Endothelial cell of umbilical vein (primary cell): Measurements from ENCODE around the gene THSD4. TPM values are rescaled to one million over a fixed set of nuclear protein-coding genes. Genes with fewer than 3 reads are reported as not detected.

ENCODE experiments used
- BruUV-seq: library from RNA; stranded (reverse); fragments of 400-500 nt; replicated peaks from 2 replicates; lab custom pipeline; 2021; lab: Mats Ljungman, UMichigan
- CTCF ChIA-PET: fragments of 300-600, 350-600 bp; sonication (Branson Sonifier 250); formaldehyde crosslinking; loops from one replicate; lab custom pipeline; 2021; ENCODE audit warnings: antibody characterized with exemption, inconsistent platforms; lab: Charles Lee
- POLR2A ChIA-PET: fragments of 300-600, 350-600 bp; sonication (Branson Sonifier 250); formaldehyde crosslinking; loops from one replicate; lab custom pipeline; 2021; ENCODE audit warnings: antibody characterized with exemption, inconsistent platforms; lab: Charles Lee
- DNase-seq: peaks from one replicate; pipeline ENCODE4 v3.0.0-alpha.2; 2011; ENCODE audit warnings: low read depth, low spot score
- FAIRE-seq: peaks from 2 replicates; lab custom pipeline; 2011; peaks lifted over from hg19 to GRCh38; lab: Jason Lieb, UNC
- H2AFZ ChIP-seq: 2 replicates; pipeline ENCODE4 v1.6.0; 2012; ENCODE audit warnings: low read depth, low read length, control low read depth, inconsistent platforms
- H3K27ac ChIP-seq: 2 replicates; pipeline ENCODE4 v1.5.1; 2011; ENCODE audit warnings: low read depth, mild to moderate bottlenecking, control low read depth, low read length, moderate library complexity; ENCODE audit not compliant: insufficient read depth
- H3K27me3 ChIP-seq, 2 experiments: 2 replicates each; pipeline versions ENCODE4 v1.6.0 to v1.6.1; 2011; ENCODE audit warnings: low read length in 2 of 2, mixed read lengths in 1 of 2; ENCODE audit not compliant: control insufficient read depth in 2 of 2, insufficient read depth in 2 of 2
- H3K36me3 ChIP-seq, 2 experiments: 2 replicates in 1 of 2; 3 replicates in 1 of 2; pipeline ENCODE4 v1.5.1; 2011; ENCODE audit warnings: low read length in 2 of 2, mild to moderate bottlenecking in 1 of 2, moderate library complexity in 1 of 2; ENCODE audit not compliant: control insufficient read depth in 2 of 2, insufficient read depth in 2 of 2; ENCODE audit errors: extremely low read depth in 1 of 2
- H3K4me1 ChIP-seq: 3 replicates; pipeline ENCODE4 v1.5.1; 2011; ENCODE audit warnings: mild to moderate bottlenecking, low read length; ENCODE audit not compliant: control insufficient read depth, insufficient read depth; ENCODE audit errors: extremely low read depth
- H3K4me2 ChIP-seq: 2 replicates; pipeline ENCODE4 v1.6.1; 2011; ENCODE audit warnings: low read length, control low read depth, mixed read lengths; ENCODE audit not compliant: insufficient read depth
- H3K4me3 ChIP-seq, 3 experiments: fragments of 200-600 bp in 1 of 3; sonication (generic), shearing (Covaris generic) in 1 of 3; replicated peaks in 1 of 3; 2 replicates each; pipeline ENCODE4 v1.5.1; 2011 to 2016; ENCODE audit warnings: control low read depth in 3 of 3, low read length in 3 of 3, mild to moderate bottlenecking in 2 of 3, inconsistent platforms in 1 of 3, low read depth in 1 of 3, moderate library complexity in 1 of 3; ENCODE audit not compliant: insufficient read depth in 1 of 3
- H3K79me2 ChIP-seq: 2 replicates; pipeline ENCODE4 v1.6.0; 2012; ENCODE audit warnings: low read length, inconsistent platforms; ENCODE audit not compliant: control insufficient read depth, insufficient read depth
- H3K9ac ChIP-seq: replicated peaks from 2 replicates; pipeline ENCODE3; 2011; ENCODE audit warnings: low read length, control low read depth; ENCODE audit not compliant: insufficient read depth; ENCODE audit errors: extremely low read depth
- H3K9me1 ChIP-seq: replicated peaks from 3 replicates; pipeline ENCODE4 v1.6.0; 2011; ENCODE audit warnings: mild to moderate bottlenecking, low read length; ENCODE audit not compliant: control insufficient read depth, insufficient read depth; ENCODE audit errors: extremely low read depth
- H3K9me3 ChIP-seq: replicated peaks from 2 replicates; pipeline ENCODE4 v1.5.1; 2012; ENCODE audit warnings: low read length, inconsistent platforms; ENCODE audit not compliant: control insufficient read depth, insufficient read depth
- H4K20me1 ChIP-seq: replicated peaks from 2 replicates; pipeline ENCODE3; 2011; ENCODE audit warnings: mild to moderate bottlenecking, low read length; ENCODE audit not compliant: control insufficient read depth, insufficient read depth; ENCODE audit errors: extremely low read depth
- CTCF ChIP-seq, 2 donors: IDR thresholded peaks; 1 replicate in 1 of 2; 2 replicates in 1 of 2; pipeline ENCODE4 v1.5.1; 2011; ENCODE audit warnings: low read length in 2 of 2, mild to moderate bottlenecking in 2 of 2, moderate library complexity in 2 of 2, control low read depth in 1 of 2, inconsistent platforms in 1 of 2, low read depth in 1 of 2; ENCODE audit not compliant: insufficient read depth in 1 of 2; ENCODE audit errors: extremely low read depth in 1 of 2
- EZH2 ChIP-seq: IDR thresholded peaks from 2 replicates; pipeline ENCODE4 v1.6.1; 2012; ENCODE audit warnings: borderline replicate concordance, low read depth, mild to moderate bottlenecking, moderate library complexity, low read length, inconsistent platforms; ENCODE audit not compliant: severe bottlenecking
- FOS ChIP-seq: IDR thresholded peaks from 2 replicates; pipeline ENCODE4 v1.6.1; 2011; ENCODE audit warnings: mild to moderate bottlenecking, low read length, moderate library complexity, borderline replicate concordance; ENCODE audit not compliant: insufficient read depth
- GATA2 ChIP-seq: IDR thresholded peaks from 2 replicates; pipeline ENCODE4 v1.7.0; 2011; ENCODE audit warnings: low read depth, mild to moderate bottlenecking, moderate library complexity, mixed read lengths, low read length; ENCODE audit not compliant: insufficient read length, insufficient read depth
- JUN ChIP-seq: IDR thresholded peaks from 2 replicates; pipeline ENCODE4 v1.6.1; 2011; ENCODE audit warnings: borderline replicate concordance, low read depth; ENCODE audit not compliant: insufficient read length, insufficient read depth
- MAX ChIP-seq: IDR thresholded peaks from 2 replicates; pipeline ENCODE4 v1.6.1; 2011; ENCODE audit not compliant: insufficient read depth, insufficient read length
- MYC ChIP-seq: IDR thresholded peaks from one replicate; pipeline ENCODE4 v1.6.1; 2011; ENCODE audit warnings: mild to moderate bottlenecking, low read depth, low read length
- POLR2A ChIP-seq: IDR thresholded peaks from 2 replicates; pipeline ENCODE4 v1.6.1; 2012; ENCODE audit warnings: low read depth, mild to moderate bottlenecking, control low read depth, low read length
- POLR2AphosphoS5 ChIP-seq: IDR thresholded peaks from 2 replicates; pipeline ENCODE4 v1.6.1; 2012; ENCODE audit warnings: low read depth, mild to moderate bottlenecking, control low read depth, low read length, moderate library complexity; ENCODE audit not compliant: insufficient read depth
- dilution Hi-C: fragments of 300-500 bp; cut with MboI; formaldehyde crosslinking; loops from one replicate; pipeline ENCODE4 v1.15.0; 2019; ENCODE audit warnings: low sequenced_read_pairs; ENCODE audit not compliant: extremely low pct_ligation_motif_present
- intact Hi-C: fragments of 100-400 bp; cut with micrococcal nuclease; formaldehyde crosslinking; loops from one replicate; pipeline ENCODE4 v1.10.0; 2022
- polyA plus RNA-seq, 4 experiments: library from polyadenylated mRNA; depleted of rRNA in 3 of 4; stranded (reverse) in 3 of 4; unstranded in 1 of 4; fragments of >200 nt; gene quantifications; 2 replicates each; pipeline versions ENCODE4 v1.2.1 to v1.2.3, GENCODE V29; 2011 to 2012; ENCODE audit warnings: missing spikeins in 1 of 4
- total RNA-seq: library from RNA; stranded (reverse); gene quantifications from 2 replicates; pipeline ENCODE4 v1.2.3, GENCODE V29; 2021

Gene THSD4
- total and polyA plus RNA-seq, 2 donors (not counting 3 experiments of a cell fraction or from before 2014, with no cell fraction given) = 9.9 to 25.4 TPM

GRCh38 chr15:71685420-71685993 lies 570.2 kb downstream of the THSD4 start:
- dilution Hi-C loops = no loop called here
- no peak for FAIRE-seq
- ChIA-PET CTCF (interaction anchor here (1.3 to 1.4 kb wide), 2 partner anchors 8 to 13 kb away, joined by 3 read pairs; no protein-coding TSS in a partner anchor), POLR2A (no interaction called here)
- no peak overlapping the region for H2AFZ ChIP-seq
- H3K27ac ChIP-seq = no peak overlapping the region
- no TSS peak for BruUV-seq
- peaks cover under 1% of the 10 kb centered on the region for H3K4me1 ChIP-seq
- H3K9ac ChIP-seq = no peak overlapping the region
- H3K4me3 ChIP-seq = no peak overlapping the region
- H3K36me3 ChIP-seq = no peaks in the 10 kb centered on the region
- no peak for TF ChIP-seq CTCF (IDR thresholded peaks at IDR 0.05; ENCODE audit: extremely low read depth in 1 of 2, insufficient read depth in 1 of 2, low read depth in 1 of 2, low read length in 2 of 2)
- H4K20me1 ChIP-seq = no peaks in the 10 kb centered on the region
- DNase-seq = no peak
- H3K9me1 ChIP-seq = no peaks in the 10 kb centered on the region
- no peaks in the 10 kb centered on the region for H3K27me3 ChIP-seq
- no peak overlapping the region for H3K4me2 ChIP-seq
- no peaks in the 10 kb centered on the region for H3K79me2 ChIP-seq
- no peaks in the 10 kb centered on the region for H3K9me3 ChIP-seq
- intact Hi-C loops = no loop called here

GRCh38 chr15:71686221-71687050 lies 571.2 kb downstream of the THSD4 start:
- intact Hi-C loops = no loop called here
- FAIRE-seq (no peak), DNase-seq (no peak)
- no peaks in the 10 kb centered on the region for H3K79me2 ChIP-seq
- H3K36me3 ChIP-seq = no peaks in the 10 kb centered on the region
- peaks cover 0 to 7% of the 10 kb centered on the region in 2 experiments for H3K27me3 ChIP-seq
- H3K27ac ChIP-seq = no peak overlapping the region
- no peaks in the 10 kb centered on the region for H4K20me1 ChIP-seq
- no peaks in the 10 kb centered on the region for H3K4me1 ChIP-seq
- H3K9ac ChIP-seq = no peak overlapping the region
- no peaks in the 10 kb centered on the region for H3K9me1 ChIP-seq
- H2AFZ ChIP-seq = no peak overlapping the region
- no TSS peak for BruUV-seq
- H3K4me3 ChIP-seq = no peak overlapping the region
- ChIA-PET CTCF (interaction anchor here (0.9 kb wide), 1 partner anchor 65 kb away, joined by 3 read pairs; no protein-coding TSS in a partner anchor), POLR2A (no interaction called here)
- TF ChIP-seq POLR2A = no peak
- no peak for TF ChIP-seq EZH2
- TF ChIP-seq MYC = no peak
- no peak for TF ChIP-seq GATA2
- TF ChIP-seq MAX = no peak
- no peak for TF ChIP-seq POLR2AphosphoS5
- no peak for TF ChIP-seq FOS
- TF ChIP-seq CTCF (IDR thresholded peaks at IDR 0.05; ENCODE audit: extremely low read depth in 1 of 2, insufficient read depth in 1 of 2, low read depth in 1 of 2, low read length in 2 of 2) = no peak
- TF ChIP-seq JUN = no peak
- no peak overlapping the region for H3K4me2 ChIP-seq
- H3K9me3 ChIP-seq = no peaks in the 10 kb centered on the region
- dilution Hi-C loops = no loop called here
